NK-92 (cell line): ENCODE results near the gene PTCHD1.

Experiments
- DNase-seq: peaks from one replicate; lab custom pipeline; 2025; ENCODE audit not compliant: unreplicated experiment; lab: John Stamatoyannopoulos, UW

Gene PTCHD1

DNA sequence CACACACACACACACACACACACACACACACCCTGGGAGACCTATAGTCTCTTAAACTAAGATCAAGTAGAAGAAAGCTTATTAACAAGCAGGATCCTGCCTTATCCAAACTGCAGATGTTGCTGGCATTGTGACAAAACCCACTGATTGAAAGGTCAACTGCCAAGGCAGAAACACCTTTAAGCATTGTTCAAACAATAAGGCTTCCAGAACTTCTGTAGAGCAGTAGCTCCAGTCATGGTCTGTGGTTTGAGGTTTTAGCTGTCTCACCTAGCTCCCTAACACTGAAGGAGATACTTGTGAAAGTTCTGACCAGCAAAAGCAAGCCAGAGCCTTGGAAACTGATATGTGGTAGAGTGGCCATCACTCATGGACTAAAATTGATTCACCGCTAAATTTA, 59.8 kb downstream of the PTCHD1 start:
- DNase-seq: no peak

DNA sequence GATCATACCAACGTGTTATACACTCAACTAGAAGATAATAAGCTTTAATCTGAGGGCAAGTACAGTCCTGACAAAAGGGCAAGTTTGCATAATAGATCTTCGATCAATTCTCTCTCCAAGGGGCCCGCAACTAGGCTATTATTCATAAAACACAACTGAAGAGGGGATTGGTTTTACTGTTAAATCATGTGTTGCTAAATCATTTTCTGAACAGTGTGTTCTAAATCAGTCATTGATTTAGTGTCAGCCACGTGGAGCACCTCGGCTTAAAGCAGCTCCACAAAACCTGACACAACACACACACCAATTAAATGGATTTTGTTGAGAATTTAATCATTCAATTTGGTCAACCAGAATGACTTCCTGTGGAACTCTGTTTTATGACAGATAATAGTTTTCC, 61.6 kb downstream of the PTCHD1 start:
- DNase-seq: no peak

DNA sequence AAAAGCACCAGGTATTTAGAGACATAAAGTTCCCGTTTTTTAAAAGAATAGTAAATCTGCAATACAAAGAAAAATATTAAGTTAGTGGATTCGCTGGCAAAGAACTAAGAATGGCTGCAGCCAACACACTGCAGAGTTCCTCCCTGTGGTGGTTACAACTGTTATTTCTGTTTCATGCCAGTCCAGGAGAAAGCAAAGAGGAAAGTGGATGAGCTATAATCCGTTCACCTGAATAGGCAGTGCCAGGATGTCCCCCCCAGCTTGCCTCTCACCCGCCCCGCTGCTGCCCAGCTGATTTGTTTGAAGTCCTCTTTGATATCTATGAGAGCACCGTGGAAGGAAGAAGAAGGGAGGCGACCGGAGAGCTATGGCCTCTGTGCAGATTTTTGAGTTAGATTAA, 63.9 kb downstream of the PTCHD1 start:
- no peak for DNase-seq

DNA sequence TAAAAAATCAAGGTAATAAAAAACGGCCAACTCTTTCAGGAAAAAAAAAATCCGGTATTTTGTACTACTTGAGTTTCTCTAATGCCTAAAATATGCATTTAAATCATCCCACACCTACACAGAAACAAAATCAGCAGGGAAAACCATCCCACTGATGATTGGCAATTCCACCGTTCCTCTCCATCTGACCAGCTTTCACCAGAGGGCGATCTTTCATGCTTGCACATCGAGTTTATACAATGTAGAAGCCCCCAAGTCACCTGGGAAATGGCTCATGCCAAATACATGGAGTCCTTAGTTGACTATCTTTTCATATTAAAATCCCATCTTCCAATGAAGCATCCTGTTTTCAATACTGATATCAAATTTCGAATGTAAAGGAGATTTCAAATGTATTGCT, 69.2 kb downstream of the PTCHD1 start:
- no peak for DNase-seq

DNA sequence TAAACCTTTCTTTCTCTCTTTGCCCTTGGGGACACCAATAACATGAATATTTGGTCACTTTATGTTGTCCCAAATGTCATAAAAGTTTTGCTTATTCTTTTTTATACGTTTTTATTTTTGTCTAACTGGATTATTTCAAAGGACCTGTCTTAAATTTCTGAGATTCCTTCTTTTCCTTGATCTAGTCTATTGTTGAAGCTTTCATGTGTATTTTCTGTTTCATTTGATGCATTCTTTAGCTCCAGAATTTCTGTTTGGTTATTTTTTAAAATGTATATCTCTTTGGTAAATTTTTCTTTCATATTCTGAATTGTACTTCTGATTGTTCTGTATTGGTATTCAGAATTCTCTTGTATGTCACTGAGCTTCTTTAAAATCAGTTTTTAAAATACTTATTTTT, 88.3 kb downstream of the PTCHD1 start:
- no peak for DNase-seq

DNA sequence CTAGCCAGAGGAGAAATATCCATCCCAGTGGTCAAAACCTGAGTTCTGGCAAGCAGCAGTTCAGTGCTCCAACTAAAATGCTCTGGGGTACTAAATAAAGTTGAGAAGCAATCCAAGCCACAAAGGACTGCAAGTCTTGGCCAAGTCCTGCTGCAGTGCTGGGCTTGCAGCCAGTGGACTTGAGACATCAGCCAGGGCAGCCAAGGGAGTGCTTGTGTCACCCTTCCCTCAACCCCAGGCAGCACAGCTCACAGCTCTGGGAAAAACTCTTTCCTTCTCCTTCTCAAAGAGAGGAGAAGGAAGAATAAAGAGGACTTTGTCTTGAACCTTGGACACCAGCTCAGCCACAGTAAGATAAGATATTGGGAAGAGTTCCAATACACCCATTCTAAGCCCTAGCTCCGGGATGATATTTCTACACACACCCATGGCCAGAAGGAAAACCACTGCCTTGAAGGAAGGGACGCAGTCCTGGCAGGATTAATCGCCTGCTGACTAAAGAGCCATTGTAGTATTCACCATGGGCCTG, 99.8 kb downstream of the PTCHD1 start:
- DNase-seq: no peak

DNA sequence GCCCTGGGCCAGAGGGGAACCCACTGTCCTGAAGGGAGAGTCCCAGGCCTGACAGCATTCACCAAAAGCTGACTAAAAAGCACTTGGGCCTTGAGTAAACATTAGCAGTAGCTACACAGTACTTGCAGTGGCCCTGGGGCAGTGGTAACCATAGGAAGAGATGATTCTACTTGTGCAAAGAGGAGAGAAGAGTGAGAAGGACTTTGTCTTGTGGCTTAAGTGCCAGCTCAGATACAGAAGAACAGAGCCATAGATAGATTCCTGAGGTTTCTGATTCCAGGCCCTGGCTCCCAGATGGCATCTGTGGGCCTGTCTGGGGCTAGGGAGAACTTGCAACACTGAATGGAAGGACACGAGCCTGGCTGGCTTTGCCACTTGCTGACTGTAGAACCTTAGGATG, 100.5 kb downstream of the PTCHD1 start:
- DNase-seq: no peak

DNA sequence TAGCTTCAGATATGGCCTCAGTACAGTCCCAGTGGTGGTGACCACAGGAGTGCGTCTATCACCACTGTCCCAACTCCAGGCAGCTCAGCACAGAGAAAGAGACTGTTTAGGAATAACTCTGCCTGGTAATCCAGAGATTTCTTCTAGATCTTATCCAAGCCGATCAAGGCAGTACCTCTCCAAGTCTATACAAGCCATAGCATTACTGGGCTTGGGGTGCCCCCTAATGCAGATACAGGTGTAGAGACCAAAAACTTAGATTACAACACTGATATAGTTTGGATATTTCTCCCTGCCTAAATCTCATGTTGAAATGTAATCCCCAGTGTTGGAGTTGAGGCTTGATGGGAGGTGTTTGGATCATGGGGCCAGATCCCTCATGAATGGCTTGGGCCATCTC, 100.9 kb downstream of the PTCHD1 start:
- no peak for DNase-seq

DNA sequence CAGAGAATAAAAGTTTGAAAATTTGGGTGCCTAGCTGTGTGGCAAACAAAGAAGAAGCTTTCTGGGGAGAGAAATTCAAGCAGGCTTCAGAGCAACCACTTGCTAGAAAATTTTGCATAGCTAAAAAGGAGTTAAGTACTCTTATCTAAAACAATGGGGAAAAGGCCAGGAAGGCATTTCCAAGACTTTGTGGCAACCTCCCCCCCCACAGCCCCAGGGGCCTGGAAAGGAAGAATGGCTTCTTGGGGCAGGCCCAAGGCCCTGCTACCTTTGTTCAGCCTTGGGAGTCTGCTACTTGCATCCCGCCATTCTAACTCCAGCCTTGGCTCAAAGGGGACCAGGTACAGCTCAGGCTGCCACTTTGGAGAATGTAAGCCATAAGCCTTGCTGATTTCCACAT, 102.2 kb downstream of the PTCHD1 start:
- DNase-seq: no peak

DNA sequence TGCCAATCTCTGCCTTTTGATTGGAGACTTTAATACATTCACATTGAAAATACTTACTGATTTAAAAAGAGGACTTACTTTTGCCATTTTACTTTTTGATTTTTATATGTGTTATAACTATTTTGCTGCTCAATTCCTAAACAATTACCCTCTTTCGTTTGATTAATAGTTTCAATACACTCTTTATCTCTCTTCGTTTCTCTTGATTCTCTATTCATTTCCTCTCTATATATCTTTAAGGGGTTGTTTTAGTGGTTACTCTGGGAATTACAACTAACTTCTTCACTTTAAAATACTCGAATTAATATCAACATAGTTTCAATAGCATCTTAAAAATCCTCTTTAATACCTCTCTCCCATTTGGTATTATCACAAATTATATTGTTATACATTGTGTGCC, 116.6 kb downstream of the PTCHD1 start:
- no peak for DNase-seq
